Nephron (organoid): Measurements from ENCODE around the gene ZNF407.

ENCODE experiments used
- H3K27ac Mint-ChIP-seq, 3 experiments: 2 replicates each; pipeline ENCODE4 v1.8.0; 2020; ENCODE audit warnings: mixed read lengths in 3 of 3, mild to moderate bottlenecking in 2 of 3, moderate library complexity in 1 of 3
- H3K27me3 Mint-ChIP-seq: 2 replicates; pipeline ENCODE4 v1.8.0; 2021; ENCODE audit warnings: low read depth, mild to moderate bottlenecking, moderate library complexity, mixed read lengths
- H3K36me3 Mint-ChIP-seq: 2 replicates; pipeline ENCODE4 v1.8.0; 2020; ENCODE audit warnings: low read depth, mixed read lengths
- H3K4me1 Mint-ChIP-seq: 2 replicates; pipeline ENCODE4 v1.8.0; 2020; ENCODE audit warnings: mixed read lengths
- H3K4me3 Mint-ChIP-seq, 3 experiments: 2 replicates each; pipeline ENCODE4 v1.8.0; 2020; ENCODE audit warnings: mild to moderate bottlenecking in 3 of 3, mixed read lengths in 3 of 3, moderate library complexity in 2 of 3
- H3K9me3 Mint-ChIP-seq: 2 replicates; pipeline ENCODE4 v1.8.0; 2020; ENCODE audit warnings: mixed read lengths
- CTCF ChIP-seq, 3 experiments: fragments of 200-600 bp; sonication (generic); IDR thresholded peaks; one replicate each; pipeline ENCODE4 v1.5.0; 2021; ENCODE audit warnings: antibody characterized with exemption in 3 of 3; ENCODE audit not compliant: unreplicated experiment in 3 of 3

ZNF407 gene

GRCh38 chr18:75112186-75113096, 514.8 kb downstream of the ZNF407 start:
- no peak for TF ChIP-seq CTCF (IDR thresholded peaks at IDR 0.05; ENCODE audit: unreplicated experiment in 3 of 3)
- Mint-ChIP-seq H3K4me1 (peaks cover 19% of the 10 kb centered on the region), H3K36me3 (no peaks in the 10 kb centered on the region), H3K9me3 (no peaks in the 10 kb centered on the region), H3K27ac (no peak overlapping the region), H3K4me3 (no peak overlapping the region), H3K27me3 (peaks cover 11% of the 10 kb centered on the region)

GRCh38 chr18:75113455-75113854, 515.8 kb downstream of the ZNF407 start:
- no peaks in the 10 kb centered on the region for H3K9me3 Mint-ChIP-seq
- no peaks in the 10 kb centered on the region for H3K36me3 Mint-ChIP-seq
- peaks cover 13% of the 10 kb centered on the region for H3K4me1 Mint-ChIP-seq
- H3K4me3 Mint-ChIP-seq, result no peak overlapping the region
- TF ChIP-seq CTCF (IDR thresholded peaks at IDR 0.05; ENCODE audit: unreplicated experiment in 3 of 3), result no peak
- peaks cover 6% of the 10 kb centered on the region for H3K27me3 Mint-ChIP-seq
- no peak overlapping the region for H3K27ac Mint-ChIP-seq

- no peaks in the 10 kb centered on the region for H3K27me3 Mint-ChIP-seq
- no peak overlapping the region for H3K27ac Mint-ChIP-seq
- no peaks in the 10 kb centered on the region for H3K9me3 Mint-ChIP-seq
- no peak for TF ChIP-seq CTCF (IDR thresholded peaks at IDR 0.05; ENCODE audit: unreplicated experiment in 3 of 3)
- no peak overlapping the region for H3K4me3 Mint-ChIP-seq
- no peaks in the 10 kb centered on the region for H3K36me3 Mint-ChIP-seq
- H3K4me1 Mint-ChIP-seq, result peaks cover 5% of the 10 kb centered on the region
Measured at GRCh38 chr18:75114231-75114764, 516.6 kb downstream of the ZNF407 start.
